ENCODE results near the gene GPAT3.
"Not testable (repeated sequence)": the region's sequence is repeated elsewhere in the genome, so short reads cannot be mapped to it uniquely, and the experiment has no call there.

Gene GPAT3

DNA sequence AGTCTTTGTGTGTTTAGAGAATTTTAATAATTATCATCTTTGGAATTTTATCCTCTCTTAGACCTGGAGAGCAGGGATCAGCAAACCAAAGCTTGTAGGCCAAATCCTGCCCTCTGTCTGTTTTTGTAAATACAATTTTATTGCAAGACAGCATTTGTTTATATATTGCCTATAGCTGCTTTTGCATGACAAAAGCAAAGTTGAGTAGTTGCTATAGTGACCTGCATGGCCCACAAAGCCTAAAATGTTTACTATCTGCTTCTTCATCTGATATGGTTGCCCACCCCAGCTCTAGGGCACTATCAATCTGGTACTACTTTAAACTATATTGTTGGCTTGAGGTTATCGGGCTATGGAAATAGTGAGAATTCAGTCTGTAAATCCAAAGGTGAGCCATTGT is 80.3 kb downstream of the GPAT3 start:
- no peak for DNase-seq (ENCODE audit: low spot score)
- TF ChIP-seq CTCF (IDR thresholded peaks at IDR 0.05; ENCODE audit: borderline replicate concordance, control extremely low read depth, extremely low read depth, insufficient read depth, missing control alignments): no peak
- in situ Hi-C loops (cut with MboI; ENCODE audit: low sequenced_read_pairs, unreplicated experiment): no loop called here

- no peak for TF ChIP-seq CTCF (IDR thresholded peaks at IDR 0.05; ENCODE audit: borderline replicate concordance, control extremely low read depth, extremely low read depth, insufficient read depth, missing control alignments)
- no peak for DNase-seq (ENCODE audit: low spot score)
- in situ Hi-C loops (cut with MboI; ENCODE audit: low sequenced_read_pairs, unreplicated experiment): no loop called here
These were observed 81.6 kb downstream of the GPAT3 start for GRCh38 chr4:83617371-83618035.

GRCh38 chr4:83618431-83618830 is 82.5 kb downstream of the GPAT3 start:
- no peak for DNase-seq (ENCODE audit: low spot score)
- in situ Hi-C loops (cut with MboI; ENCODE audit: low sequenced_read_pairs, unreplicated experiment): no loop called here
- TF ChIP-seq CTCF (IDR thresholded peaks at IDR 0.05; ENCODE audit: borderline replicate concordance, control extremely low read depth, extremely low read depth, insufficient read depth, missing control alignments): no peak

GRCh38 chr4:83618991-83619645 is 83.2 kb downstream of the GPAT3 start:
- no peak for TF ChIP-seq CTCF (IDR thresholded peaks at IDR 0.05; ENCODE audit: borderline replicate concordance, control extremely low read depth, extremely low read depth, insufficient read depth, missing control alignments)
- DNase-seq (ENCODE audit: low spot score): no peak
- in situ Hi-C loops (cut with MboI; ENCODE audit: low sequenced_read_pairs, unreplicated experiment): no loop called here

- in situ Hi-C loops (cut with MboI; ENCODE audit: low sequenced_read_pairs, unreplicated experiment); DNase-seq (ENCODE audit: low spot score): not testable (repeated sequence)
These were observed 86.2 kb downstream of the GPAT3 start for GRCh38 chr4:83622127-83622526.

GRCh38 chr4:83625821-83626220 is 89.9 kb downstream of the GPAT3 start:
- DNase-seq (ENCODE audit: low spot score): no peak
- in situ Hi-C loops (cut with MboI; ENCODE audit: low sequenced_read_pairs, unreplicated experiment): no loop called here
- TF ChIP-seq CTCF (IDR thresholded peaks at IDR 0.05; ENCODE audit: borderline replicate concordance, control extremely low read depth, extremely low read depth, insufficient read depth, missing control alignments): no peak

- no peak for TF ChIP-seq CTCF (IDR thresholded peaks at IDR 0.05; ENCODE audit: borderline replicate concordance, control extremely low read depth, extremely low read depth, insufficient read depth, missing control alignments)
- DNase-seq (ENCODE audit: low spot score): no peak
- in situ Hi-C loops (cut with MboI; ENCODE audit: low sequenced_read_pairs, unreplicated experiment): no loop called here
These were observed 90.4 kb downstream of the GPAT3 start for GRCh38 chr4:83626245-83626836.

Measured in GM13976 (cell line).